OCI-LY3 (cell line): ENCODE results near the gene AGBL5.
"Not testable (repeated sequence)": the region's sequence is repeated elsewhere in the genome, so short reads cannot be mapped to it uniquely, and the experiment has no call there.

Source experiments
- CTCF ChIP-seq: fragments of 200-600, 300-600 bp; sonication (generic); IDR thresholded peaks from 2 replicates; pipeline ENCODE4 v1.5.1; 2014; ENCODE audit warnings: antibody characterized with exemption, low read length, low read depth
- EZH2phosphoT487 ChIP-seq: fragments of 200-600 bp; shearing (Covaris generic); IDR thresholded peaks from 2 replicates; pipeline ENCODE4 v1.6.1; 2018; ENCODE audit warnings: antibody characterized with exemption, mixed run types, low read depth

DNA sequence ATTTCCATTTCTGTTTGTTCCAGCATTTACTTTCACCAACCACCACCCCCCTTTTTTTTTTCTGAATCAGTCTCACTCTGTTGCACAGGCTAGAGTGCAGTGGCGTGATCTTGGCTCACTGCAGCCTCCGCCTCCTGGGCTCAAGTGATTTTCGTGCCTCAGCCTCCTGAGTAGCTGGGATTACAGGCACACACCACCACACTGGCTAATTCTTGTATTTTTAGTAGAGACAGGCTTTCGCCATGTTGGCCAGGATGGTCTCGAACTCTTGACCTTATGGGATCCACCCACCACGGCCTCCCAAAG, 24.1 kb downstream of the AGBL5 start:
- TF ChIP-seq CTCF, EZH2phosphoT487: not testable (repeated sequence)
